ENCODE measurements around the gene SLC27A3.

The SLC27A3 gene

GRCh38 chr1:153783233-153784190 is 8.3 kb downstream of the SLC27A3 start:
- DNase-seq = peak; percentile 89

- DNase-seq = no peak
Observed at GRCh38 chr1:153786038-153786790, 11.0 kb downstream of the SLC27A3 start.

DNA sequence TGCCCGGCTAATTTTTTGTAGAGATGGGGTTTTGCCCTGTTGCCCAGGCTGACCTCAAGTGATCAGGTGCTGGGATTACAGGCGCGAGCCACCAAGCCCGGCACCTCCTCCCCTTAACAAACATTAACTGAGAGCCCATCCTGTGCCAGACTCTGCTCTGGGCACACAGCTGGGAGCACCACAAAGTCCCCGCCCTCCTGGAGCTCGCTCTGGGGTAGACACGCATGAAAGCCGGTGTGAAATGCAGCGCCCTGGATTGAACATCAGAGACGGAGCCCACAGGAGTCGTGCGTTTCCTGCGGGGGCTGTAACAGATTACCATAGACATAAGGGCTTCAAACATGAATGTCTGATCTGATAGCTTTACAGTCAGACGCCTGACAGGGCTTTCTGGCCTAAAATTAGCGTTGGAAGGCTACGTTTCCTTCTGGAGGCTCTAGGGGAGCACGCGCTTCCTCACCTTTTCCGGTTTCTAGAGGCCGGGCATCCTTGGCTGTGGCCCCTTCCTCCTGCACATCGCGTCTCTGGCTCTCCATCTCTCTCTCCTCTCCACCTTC is 14.3 kb downstream of the SLC27A3 start:
- DNase-seq = no peak

- peak; percentile 72 for DNase-seq
Observed at GRCh38 chr1:153790313-153790965, 15.2 kb downstream of the SLC27A3 start.

GRCh38 chr1:153790966-153791647 is 15.9 kb downstream of the SLC27A3 start:
- DNase-seq = peak; percentile 94

- DNase-seq = no peak
Observed at GRCh38 chr1:153791648-153792253, 16.5 kb downstream of the SLC27A3 start.

GRCh38 chr1:153792631-153793041 is 17.4 kb downstream of the SLC27A3 start:
- no peak for DNase-seq

DNA sequence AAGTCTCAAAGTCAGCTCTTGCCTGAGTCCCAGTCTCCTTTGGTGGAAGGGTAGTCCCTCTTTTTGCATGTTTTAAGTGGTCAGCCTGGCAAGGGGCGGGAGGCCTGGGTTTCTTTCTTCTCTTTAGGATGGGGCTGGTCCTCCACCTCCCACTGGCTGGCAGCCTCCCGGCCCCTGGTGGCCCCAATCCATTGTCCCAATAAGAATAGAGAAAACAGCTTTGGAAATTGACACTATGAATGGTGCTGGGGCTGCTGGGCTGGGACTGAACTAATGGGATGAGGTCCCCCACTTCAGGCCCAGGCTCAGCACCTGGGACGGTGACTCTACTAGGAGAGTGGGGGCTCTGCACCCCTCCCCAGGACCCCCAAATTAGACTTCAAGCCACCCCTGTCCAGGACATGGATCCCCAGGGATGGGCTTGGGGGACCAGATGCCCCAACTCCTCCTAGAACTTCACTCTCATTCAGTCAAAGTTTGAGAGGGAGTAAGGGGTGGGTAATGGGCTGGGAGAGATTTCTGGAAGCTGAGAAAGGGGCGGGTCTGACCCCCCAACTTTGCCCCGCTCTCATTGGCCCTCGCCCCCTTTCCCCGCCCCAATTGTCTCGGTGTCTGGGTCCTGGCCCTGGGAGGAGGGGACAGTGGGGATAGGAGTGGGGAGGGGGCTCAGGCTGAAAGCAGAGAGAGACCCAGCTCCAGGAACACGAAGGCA is 18.2 kb downstream of the SLC27A3 start:
- no peak for DNase-seq

GRCh38 chr1:153793973-153794615 is 18.9 kb downstream of the SLC27A3 start:
- no peak for DNase-seq

DNA sequence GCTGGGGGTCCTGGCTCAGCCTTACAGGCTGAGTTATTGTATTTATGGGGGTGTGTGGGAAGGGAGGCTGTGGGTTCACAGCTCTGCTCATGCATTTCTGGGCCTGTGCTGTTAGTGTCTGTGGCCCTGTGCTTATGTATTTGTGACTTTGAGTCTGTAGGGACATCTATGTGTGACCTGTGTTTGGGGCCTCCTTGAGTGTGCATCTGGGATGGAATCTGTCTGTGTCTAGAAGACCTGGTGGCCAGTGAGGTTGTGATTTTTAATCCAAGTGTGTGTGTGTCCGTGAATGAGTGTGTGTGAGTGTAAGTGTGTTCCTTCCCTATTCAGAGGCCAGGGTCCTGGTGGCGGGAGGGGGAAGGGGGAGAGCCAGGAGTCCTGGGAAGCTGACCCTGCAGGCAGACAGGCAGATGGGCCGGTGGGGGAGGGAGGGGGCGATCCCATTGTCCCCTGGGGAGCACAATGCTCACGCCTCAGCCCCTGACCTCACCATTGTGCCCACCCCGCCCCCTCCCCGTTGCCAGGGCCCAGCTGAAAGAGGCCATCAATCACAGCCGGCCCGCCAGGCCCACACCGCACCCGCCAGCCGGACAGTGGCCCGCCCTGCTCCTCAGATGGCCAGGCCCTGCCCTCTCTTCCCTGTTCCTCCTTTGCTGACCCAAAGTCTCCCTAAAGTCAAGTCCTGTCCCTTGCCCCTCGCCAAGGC is 19.6 kb downstream of the SLC27A3 start:
- no peak for DNase-seq

DNA sequence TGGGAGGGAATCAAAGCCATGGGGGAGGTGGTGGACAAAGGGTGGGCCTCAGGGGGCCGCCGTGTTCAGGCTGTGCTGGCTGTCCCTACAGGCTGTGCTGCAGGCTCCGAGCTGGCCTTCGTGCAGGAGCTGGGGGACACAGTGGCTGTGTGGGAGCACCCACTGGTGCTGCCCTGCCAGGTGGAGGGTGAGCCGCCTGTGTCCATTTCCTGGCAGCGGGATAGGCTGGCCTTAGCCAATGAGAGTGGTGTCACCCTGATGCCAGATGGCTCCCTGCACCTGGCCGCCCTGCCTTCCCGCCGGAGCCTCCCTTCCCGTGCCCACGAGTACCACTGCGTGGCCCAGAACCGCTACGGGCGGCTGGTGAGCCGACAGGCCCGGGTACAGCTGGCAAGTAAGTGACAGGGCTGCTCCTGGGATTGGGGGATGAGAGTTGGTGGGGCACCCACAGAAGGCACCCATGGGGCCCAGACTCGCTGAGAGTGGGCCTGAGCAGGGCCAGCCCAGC is 20.2 kb downstream of the SLC27A3 start:
- no peak for DNase-seq

DNA sequence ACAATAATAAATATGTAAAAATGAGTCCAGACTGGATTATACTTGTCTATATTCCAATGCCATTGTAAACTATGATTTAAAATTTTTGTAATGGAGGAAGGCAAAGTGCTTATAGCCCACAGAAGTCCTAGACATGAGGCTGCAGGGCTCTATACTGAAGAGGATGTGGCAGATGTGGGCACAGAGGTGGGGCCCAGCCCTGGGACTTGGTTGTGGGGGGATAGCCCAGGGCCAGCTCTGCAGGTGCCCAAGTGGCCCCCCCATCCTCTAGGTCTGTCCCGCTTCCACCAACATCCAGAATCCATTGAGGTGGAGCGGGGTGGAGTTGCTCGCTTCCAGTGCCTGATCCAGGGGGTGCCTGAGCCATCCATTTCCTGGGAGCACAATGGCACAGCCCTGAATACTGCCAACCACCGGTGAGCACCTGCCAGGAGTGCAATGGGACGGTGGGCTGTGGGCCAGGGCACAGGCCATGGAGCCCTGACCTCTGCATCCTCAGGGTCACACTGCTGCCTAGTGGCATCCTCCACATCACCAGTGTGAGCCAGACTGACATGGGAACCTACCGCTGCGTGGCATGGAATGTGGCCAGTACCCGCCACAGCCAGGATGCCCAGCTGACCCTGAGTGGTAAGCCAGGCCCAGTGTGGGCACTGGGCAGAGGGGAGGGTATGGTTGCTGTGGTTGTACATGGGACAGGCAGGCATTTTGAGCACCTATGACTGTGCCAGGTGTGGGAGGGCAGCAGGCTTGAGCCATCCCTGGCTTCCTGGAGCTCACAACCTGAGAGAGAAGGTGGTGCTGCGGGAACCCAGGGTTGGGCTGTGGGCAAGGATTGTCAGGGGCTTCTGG is 21.0 kb downstream of the SLC27A3 start:
- DNase-seq = no peak

- peak; percentile 52 for DNase-seq
Observed at GRCh38 chr1:153796786-153797659, 21.8 kb downstream of the SLC27A3 start.

DNA sequence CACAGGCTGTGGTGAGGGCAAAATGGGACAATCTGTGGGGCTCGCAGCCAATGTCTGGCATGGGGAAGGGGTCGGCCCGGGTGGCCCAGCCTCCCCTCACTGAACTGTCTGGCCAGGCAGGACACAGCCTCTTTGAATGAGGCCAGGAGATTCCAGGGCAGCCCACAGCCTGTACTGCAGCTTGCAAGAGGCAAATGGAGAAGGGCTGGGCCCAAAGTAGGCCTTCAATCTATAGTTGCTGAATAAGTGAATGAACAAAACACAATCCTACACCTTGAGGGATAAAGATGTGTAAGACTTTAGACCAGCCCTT is 23.2 kb downstream of the SLC27A3 start:
- DNase-seq = no peak

DNA sequence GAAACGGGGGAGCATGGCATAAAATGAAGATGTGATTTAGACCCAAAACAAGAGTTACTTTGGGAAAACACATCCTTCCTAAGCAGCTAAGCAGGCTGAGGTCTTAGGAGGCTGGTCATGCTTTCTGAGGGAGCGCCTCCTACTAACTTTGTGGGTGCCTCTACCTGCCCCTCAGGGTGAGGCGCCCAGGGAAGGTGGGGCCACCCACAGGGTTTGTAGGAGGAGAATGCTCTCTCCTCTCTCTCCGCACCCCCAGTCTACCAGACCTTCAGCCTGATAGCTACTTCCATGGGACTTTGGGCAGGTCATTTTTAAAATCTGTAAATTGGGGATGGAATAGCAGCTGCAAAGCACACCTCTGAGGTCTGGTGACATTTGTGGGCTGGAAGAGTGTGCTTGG is 23.8 kb downstream of the SLC27A3 start:
- DNase-seq = no peak

DNA sequence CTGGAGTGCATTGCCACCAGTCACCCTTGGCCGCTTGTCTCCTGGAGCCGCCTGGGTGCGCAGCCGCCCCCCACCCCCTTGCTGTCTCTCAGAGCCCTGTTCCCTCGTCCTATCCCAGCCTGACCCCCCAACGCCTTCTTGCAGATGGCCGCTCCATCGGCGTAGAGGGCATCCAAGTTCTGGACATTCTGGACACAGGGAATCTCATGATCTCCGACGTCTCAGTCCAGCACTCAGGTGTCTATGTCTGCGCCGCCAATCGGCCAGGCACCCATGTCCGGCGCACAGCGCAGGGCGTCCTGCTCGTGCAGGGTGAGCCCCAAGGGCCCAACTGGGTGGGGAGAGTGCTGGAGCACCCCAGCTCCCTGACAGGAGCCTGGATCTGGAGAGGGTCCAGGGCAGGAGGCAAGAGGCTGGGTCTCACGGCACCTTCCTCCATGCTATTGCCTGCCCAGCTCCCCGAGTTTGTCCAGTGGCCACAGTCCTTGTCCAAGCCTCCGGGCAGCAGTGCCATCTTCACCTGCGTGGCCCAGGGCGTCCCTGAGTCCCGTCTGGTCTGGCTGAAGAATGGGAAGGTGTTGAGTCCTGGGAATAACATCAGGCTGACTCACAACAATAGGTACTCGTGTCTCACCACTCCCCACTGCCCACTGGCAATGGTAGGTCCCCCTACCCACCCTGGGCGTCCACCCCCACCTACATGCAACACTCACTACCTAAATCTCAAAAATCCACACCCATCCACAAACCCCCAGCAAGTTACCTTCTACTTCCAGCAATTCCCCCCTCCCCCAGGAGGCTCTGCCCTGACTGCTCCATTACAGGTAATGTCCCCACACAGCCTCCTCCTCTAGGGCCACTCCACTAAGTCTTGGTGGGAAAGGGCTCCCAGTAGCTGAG is 24.6 kb downstream of the SLC27A3 start:
- DNase-seq = no peak

DNA sequence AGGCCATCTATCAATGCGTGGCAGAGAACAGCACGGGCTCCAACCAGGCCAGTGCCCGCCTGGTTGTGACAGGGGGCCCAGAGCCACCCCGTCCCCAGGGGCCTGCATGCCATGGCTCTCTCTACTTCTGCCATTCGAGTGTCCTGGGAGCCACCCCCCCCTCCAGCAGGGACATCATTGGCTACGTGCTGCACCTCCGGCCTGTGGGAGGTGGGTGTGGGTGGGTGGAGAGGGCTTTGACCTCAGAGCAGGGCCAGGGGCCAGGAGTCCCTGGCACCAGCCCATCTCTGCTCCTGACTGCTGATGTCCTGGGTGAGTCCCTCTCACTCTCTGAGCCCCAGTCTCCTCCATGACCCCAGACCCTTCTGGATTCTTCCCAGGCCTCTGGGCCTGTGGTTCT is 25.3 kb downstream of the SLC27A3 start:
- no peak for DNase-seq

All from fibroblast of skin of right quadriceps (primary cell).